Measurements from ENCODE around the gene SLC41A3. TPM values are rescaled to one million over a fixed set of nuclear protein-coding genes. Genes with fewer than 3 reads are reported as not detected.
"Not testable (repeated sequence)": the region's sequence is repeated elsewhere in the genome, so short reads cannot be mapped to it uniquely, and the experiment has no call there.

The SLC41A3 gene
- total RNA-seq, 2 donors from 2014 or later: 32.2 to 131 TPM

GRCh38 chr3:125967156-125967555 lies 116.8 kb downstream of the SLC41A3 start:
- no peak overlapping the region for H3K27ac ChIP-seq
- peak; percentile 72 for TF ChIP-seq POLR2AphosphoS5 (IDR thresholded peaks at IDR 0.05)
- TF ChIP-seq, protein P1, sequence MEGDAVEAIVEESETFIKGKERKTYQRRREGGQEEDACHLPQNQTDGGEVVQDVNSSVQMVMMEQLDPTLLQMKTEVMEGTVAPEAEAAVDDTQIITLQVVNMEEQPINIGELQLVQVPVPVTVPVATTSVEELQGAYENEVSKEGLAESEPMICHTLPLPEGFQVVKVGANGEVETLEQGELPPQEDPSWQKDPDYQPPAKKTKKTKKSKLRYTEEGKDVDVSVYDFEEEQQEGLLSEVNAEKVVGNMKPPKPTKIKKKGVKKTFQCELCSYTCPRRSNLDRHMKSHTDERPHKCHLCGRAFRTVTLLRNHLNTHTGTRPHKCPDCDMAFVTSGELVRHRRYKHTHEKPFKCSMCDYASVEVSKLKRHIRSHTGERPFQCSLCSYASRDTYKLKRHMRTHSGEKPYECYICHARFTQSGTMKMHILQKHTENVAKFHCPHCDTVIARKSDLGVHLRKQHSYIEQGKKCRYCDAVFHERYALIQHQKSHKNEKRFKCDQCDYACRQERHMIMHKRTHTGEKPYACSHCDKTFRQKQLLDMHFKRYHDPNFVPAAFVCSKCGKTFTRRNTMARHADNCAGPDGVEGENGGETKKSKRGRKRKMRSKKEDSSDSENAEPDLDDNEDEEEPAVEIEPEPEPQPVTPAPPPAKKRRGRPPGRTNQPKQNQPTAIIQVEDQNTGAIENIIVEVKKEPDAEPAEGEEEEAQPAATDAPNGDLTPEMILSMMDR (IDR thresholded peaks at IDR 0.05): no peak
- H3K9me3 ChIP-seq: no peaks in the 10 kb centered on the region
- no peaks in the 10 kb centered on the region for H3K36me3 ChIP-seq
- no peaks in the 10 kb centered on the region for H3K27me3 ChIP-seq (replicated peaks; ENCODE audit: insufficient read depth)
- no peak overlapping the region for H3K4me3 ChIP-seq
- intact Hi-C loops (cut with DNase I): no loop called here
- peak; percentile 58 for DNase-seq (ENCODE audit: low spot score)
- peaks cover 3% of the 10 kb centered on the region for H3K4me1 ChIP-seq (replicated peaks)

DNA sequence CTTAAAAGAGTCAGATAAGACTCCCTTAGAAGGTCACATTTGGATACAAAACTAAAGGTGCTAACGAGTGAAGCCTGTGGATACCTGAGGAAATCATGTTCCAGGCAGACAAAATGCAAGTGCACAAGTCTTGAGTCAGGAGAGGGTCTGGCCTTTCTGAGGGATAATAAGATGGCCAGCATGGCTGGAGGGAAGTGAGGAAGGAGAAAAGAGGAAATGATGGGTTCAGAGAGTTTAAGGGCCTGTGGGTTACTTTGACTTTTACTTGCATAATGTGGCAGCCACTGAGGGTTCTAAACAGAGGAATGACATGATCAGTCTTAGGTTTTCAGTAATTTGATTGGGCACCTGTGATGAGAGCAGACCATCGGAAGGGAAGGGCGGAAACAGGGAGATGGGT lies 118.4 kb downstream of the SLC41A3 start:
- no peak for DNase-seq (ENCODE audit: low spot score)
- intact Hi-C loops (cut with DNase I): no loop called here
- Histone ChIP-seq H3K9me3 (no peaks in the 10 kb centered on the region), H3K4me1 (replicated peaks) (no peaks in the 10 kb centered on the region), H3K27me3 (replicated peaks; ENCODE audit: insufficient read depth) (no peaks in the 10 kb centered on the region), H3K4me3 (no peak overlapping the region), H3K36me3 (no peaks in the 10 kb centered on the region), H3K27ac (no peak overlapping the region)
- 99% methylated on average over 3 of the region's 3 CpGs for WGBS
- TF ChIP-seq, protein P1 (IDR thresholded peaks at IDR 0.05): no peak
- TF ChIP-seq POLR2AphosphoS5 (IDR thresholded peaks at IDR 0.05) (no peak), POLR2A (IDR thresholded peaks at IDR 0.05) (no peak)

GRCh38 chr3:125963834-125964233 lies 120.1 kb downstream of the SLC41A3 start:
- intact Hi-C loops (cut with DNase I); H3K36me3 ChIP-seq; H3K9me3 ChIP-seq; H3K27me3 ChIP-seq (replicated peaks; ENCODE audit: insufficient read depth); H3K4me3 ChIP-seq; H3K4me1 ChIP-seq (replicated peaks); H3K27ac ChIP-seq; DNase-seq (ENCODE audit: low spot score): not testable (repeated sequence)
- WGBS: 57% methylated on average over 1 of the region's 1 CpG

DNA sequence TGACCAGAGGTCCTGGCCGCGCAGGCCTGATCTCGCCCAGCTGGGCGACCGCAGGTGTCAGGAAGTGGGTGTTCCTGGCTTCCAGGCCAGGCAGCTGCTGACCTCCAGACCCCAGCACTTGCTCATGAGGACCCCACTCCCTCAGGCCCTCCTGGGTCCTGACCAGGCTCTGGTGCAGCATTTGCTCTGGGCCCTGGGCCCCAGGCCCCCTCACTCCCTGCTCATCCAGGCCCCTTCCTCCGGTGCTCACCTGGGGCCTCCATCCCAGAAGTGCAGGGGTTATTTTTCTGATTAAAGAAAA lies 122.7 kb downstream of the SLC41A3 start:
- intact Hi-C loops (cut with DNase I): no loop called here
- no peaks in the 10 kb centered on the region for H3K9me3 ChIP-seq
- no peaks in the 10 kb centered on the region for H3K4me1 ChIP-seq (replicated peaks)
- H3K27me3 ChIP-seq (replicated peaks; ENCODE audit: insufficient read depth): peaks cover 3% of the 10 kb centered on the region
- TF ChIP-seq, protein P1 (IDR thresholded peaks at IDR 0.05): no peak
- TF ChIP-seq POLR2A (IDR thresholded peaks at IDR 0.05): no peak
- no peak for TF ChIP-seq POLR2AphosphoS5 (IDR thresholded peaks at IDR 0.05)
- DNase-seq (ENCODE audit: low spot score): no peak
- no peaks in the 10 kb centered on the region for H3K36me3 ChIP-seq
- WGBS: 77% methylated on average over 4 of the region's 6 CpGs
- no peak overlapping the region for H3K27ac ChIP-seq
- H3K4me3 ChIP-seq: no peak overlapping the region

- DNase-seq (ENCODE audit: low spot score): no peak
- no peaks in the 10 kb centered on the region for H3K4me1 ChIP-seq (replicated peaks)
- no peaks in the 10 kb centered on the region for H3K9me3 ChIP-seq
- TF ChIP-seq POLR2AphosphoS5 (IDR thresholded peaks at IDR 0.05) (no peak), POLR2A (IDR thresholded peaks at IDR 0.05) (no peak)
- TF ChIP-seq, protein P1 (IDR thresholded peaks at IDR 0.05): no peak
- H3K4me3 ChIP-seq: no peak overlapping the region
- 94% methylated on average over 11 of the region's 11 CpGs for WGBS
- H3K27me3 ChIP-seq (replicated peaks; ENCODE audit: insufficient read depth): peaks cover 3% of the 10 kb centered on the region
- H3K36me3 ChIP-seq: no peaks in the 10 kb centered on the region
- intact Hi-C loops (cut with DNase I): no loop called here
- H3K27ac ChIP-seq: no peak overlapping the region
These were observed 123.3 kb downstream of the SLC41A3 start for GRCh38 chr3:125960456-125961288.
